Stimulated activated CD4-positive, alpha-beta T cell treated with anti-CD3 and anti-CD28 coated beads, Interleukin-12 subunit alpha, Interleukin-12 subunit beta, amount 100 ng/mL, for 48 hours (primary cell): ENCODE results near the gene KSR1.

ENCODE experiments used
- DNase-seq, 3 donors: peaks; one replicate each; pipeline ENCODE4 v3.0.0-alpha.2; 2020; ENCODE audit warnings: low read depth in 2 of 3, low spot score in 1 of 3

Gene KSR1

DNA sequence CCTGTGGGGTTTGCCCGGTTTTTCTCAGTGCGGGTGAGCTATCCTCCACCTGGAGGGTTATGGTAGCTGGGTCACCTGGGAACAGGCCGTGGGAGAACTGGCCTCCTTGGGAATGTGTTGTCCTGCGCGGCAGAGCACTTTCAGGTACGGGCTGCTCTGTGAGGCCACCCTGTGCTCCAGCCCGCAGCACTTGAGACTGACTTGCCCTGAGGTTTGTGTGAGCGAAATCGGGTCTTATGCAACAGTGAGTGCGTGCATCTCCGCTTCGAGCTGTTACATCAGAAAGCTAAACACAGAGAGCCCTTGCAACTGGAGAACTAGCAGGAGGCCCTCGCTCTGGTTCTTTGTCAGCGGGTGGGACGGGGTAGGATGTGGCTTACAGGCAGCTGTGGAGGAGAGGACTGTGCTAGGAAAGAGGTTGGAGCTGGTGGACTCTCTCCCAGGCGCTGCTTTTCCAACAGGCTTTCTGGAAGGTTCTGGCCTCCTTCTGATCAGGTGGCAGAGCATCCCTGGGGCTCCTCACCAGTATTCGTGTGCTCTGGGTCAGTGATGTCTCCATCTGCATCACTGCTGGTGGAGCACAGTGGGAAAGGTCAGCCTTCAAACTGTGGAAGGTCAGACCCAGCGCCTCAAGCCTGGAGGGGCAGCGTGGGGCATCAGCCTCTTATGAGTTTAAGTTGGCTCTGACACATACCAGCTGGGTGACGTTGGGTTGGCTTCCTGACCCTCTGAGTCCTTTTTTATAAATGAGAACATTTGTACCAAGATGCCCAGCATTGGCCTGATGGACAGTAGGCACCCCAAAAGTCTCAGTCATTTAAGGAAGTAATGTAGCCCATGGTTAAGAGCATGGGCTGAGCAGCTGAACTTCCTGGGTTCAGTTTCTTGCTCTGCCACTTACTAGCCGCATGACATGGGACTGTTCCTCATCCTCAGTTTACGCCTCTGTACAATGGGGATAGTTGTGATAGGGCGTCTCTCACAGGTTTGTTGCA, 76.3 kb downstream of the KSR1 start:
- no peak for DNase-seq

DNA sequence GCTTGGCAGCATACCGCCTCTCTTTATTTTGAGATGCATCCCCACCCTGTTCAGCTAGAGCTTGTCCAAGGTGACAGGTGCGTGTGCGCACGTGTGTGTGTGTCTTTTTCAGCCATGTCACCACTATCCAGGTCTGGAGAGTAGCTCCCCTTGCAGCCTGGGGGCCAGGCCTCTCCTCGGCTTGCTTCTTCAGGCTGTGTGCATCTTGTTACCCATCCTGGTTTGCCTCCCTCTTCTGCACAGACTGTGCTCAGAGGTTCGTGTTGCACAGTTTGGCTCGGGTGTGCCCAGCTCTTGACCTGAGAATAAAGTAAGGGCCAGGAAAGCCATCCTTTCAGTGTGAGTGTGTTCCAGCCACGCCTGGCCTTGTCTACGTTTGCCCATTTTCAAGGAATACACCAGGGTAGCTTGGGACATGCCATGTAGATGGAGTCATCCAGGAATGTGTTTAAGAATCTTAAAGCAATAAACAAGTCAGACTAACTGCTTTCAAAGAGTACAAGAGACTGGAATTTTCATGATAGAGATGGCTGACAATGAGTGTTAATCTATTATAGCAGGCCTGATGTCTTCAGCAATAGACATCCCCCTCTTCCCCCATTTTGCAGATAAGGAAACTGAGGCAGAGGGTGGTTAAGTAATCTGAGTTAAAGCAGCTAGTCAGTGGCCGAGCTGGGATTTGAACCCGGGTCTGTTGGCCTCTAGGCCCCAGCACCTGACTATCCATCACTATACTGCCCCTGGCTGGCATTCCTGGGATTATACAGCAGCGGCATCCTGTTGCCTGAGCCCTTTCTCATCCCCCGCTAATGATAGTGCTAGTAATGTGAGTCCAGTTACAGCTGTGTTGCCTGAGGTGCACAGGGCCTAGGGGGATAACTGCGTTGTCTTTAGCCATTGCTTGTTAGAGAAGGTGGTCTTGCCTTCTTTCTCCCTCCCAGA, 77.9 kb downstream of the KSR1 start:
- no peak for DNase-seq

DNA sequence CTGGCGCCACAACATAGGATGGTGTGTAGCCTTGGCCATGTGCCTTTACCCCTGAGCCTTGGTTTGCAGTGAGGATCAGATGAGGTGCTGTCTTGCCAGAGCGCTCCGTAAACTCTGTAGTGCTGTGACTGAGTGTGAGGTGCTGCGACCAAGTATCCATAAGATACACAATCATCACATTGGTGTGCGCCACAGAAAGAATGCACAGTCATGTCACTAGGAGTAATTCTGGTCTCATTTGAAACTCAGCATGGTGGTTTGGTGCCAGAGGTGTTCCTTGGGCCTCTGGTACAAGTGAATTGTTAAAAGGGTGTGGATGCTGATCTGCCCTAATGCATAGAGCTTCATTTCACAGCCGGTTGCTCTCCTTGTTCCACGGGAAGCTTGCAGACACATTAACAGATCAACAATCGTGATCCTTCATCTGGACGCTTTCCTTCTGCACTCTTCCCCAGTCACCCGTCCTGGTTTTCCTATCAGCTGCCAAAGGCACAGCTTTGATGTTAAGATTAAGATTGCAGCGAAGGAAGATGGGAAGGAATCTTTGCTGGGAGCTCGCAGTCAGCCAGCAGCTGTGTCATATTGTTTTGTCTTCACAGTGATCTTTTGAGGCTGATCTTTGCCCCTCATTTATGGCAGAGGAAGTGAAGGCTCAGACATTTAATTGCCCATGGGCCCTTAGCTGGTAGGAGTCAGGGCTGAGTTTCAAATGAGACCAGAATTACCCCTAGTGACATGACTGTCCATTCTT, 79.1 kb downstream of the KSR1 start:
- no peak for DNase-seq

DNA sequence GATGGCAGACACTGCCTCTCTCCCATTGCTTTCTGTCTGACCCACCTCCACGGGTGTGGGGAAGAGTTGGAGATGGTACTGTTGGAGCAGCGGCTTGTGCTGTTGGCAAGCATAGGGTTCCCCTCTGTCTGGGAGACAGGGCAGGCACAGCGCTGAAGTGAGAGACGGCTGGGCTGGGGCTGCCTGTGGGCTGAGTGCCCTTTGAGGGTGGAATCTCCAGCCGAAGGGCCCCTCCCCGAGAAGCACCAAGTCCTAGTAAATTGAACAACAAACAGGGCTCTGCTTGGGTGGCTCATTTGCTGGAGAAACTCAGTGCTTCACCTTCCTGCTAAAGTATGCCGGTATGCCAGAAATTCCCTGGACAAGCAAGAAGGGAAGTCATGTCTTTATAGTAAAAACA, 79.7 kb downstream of the KSR1 start:
- no peak for DNase-seq

DNA sequence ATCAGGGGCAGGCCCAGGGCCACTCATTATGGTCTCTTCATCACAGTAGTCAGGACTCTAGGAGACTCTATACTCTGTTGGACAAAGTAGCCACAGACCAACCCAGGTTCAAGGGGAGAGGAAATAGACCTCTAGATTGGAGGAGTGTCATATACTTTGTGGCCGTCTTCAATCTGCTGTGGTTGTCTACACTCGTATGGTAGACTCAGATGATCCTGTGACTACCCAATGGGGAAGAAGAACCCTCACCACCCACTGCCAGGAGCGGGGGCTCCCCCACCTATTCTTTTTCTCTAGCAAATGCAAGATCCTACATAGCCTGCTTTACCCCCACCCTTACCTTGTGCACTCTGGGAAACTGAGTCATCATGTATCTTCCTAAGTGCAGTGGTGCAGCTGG, 80.5 kb downstream of the KSR1 start:
- DNase-seq = no peak

DNA sequence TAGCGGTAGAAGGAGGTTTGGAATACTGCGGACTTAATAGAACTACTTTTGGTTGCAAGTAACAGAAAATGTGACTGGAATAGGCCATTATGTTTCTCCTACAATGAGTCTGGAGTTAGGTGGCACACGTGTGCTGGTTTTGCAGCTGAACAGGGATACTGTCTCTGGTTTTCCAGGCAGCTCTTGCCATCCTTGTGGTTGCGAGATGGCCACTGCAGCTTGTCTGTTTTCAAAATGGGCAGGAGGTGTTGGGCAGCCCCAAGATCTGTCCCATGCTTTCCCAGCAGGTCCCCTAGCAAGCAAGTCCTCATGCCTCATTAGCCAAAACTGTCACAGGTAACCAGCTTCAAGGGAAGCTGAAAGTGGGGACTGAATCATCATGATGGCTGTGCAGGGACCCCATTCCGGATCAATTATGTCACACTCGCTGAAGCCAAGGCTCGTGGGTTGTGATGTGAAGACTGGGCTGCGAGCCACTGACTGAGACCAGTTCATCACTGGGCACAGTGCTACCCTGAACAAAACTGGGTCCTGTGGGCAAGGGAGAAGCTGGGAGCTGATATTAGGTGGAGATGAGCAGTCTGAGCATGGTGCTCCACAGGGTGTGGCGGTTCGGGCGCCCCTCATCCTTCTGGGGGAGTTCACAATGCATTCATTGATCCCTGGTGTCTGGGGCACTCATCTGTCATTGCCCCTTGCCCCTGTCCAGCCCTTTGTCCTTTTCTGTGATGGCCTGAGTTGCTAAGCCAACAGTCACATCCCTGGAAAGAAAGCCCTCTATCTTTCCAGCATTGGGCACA, 82.1 kb downstream of the KSR1 start:
- no peak for DNase-seq

DNA sequence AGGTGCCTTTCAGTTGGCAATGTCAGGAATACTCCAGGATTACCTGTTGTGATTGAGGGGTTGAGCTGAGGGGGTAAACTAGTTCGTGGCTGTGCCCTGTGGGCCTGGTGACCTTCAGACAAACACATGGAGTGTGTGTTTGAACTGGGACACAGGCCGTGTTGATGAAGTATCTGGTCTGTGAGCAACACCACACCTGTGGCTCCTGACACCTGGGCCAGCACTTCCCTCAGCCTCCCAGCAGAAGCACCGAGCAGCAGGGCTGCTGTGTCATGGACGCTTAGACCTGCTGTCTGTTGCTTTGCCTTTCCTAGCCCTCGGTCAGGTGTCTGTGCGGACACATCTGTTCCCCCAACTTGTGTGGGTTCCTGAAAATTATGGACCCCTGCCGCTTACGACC, 82.9 kb downstream of the KSR1 start:
- no peak for DNase-seq

DNA sequence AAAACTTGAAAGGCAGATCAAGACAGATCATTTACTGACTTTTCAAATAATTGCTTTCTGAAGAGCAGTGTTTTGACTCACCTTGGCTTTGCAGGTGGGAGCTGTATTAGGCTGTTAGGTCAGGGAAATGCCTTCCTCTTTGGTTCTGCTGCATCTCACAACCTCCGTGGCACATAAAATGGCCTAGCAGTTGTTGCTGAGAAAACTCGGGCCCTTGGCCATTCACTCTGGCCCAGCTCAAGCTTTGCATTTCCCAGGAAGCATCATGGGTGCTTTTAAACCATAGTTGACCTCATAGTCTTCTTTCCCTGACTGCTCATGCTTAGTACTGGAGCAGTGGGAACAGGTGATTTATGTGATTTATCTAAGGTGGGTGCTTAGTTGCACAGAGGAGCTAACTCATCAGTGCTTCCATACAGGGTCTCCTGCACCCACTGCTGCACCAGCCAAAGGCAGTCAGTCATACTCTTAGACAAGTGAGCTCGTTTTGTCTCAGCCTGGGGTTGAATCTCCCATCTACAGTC, 83.6 kb downstream of the KSR1 start:
- DNase-seq = no peak

DNA sequence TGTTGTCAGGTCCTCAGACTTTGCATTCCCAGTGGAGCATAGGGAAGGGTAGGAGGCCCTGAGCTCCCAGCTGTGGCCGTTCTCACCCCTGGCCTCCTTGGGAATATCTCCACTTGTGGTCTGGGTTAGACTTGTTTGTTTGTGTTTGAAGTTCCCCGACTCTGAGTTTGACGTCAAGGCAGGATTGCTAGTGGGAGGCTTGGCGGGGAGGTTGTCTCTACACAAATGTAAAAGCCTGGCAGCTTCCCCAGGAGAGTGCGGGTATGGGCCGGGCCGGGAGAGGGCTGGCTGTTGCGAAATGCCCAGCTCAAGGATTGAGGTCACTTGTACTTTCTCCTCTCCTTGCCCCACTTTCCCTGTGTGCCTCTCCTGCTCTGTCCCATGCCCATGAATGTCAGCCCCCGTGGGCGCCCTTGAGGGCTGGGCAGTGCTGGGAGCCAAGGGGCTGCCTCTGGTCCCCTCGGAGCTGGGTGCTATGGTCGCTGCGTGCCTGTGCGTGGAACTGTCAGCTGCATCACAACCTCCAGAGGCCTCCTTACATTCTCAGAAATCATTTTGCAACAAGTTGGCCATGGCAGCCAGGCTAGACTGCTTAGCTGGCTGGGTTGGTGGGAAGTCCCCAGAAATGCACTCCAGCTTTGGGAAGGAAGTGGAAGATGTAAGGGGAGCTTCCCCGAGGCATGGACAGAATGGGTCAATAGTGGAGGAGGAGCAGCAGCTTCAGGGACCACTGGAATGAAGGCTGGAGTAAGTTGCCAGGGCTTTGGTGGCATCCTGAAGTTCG, 84.3 kb downstream of the KSR1 start:
- no peak for DNase-seq

DNA sequence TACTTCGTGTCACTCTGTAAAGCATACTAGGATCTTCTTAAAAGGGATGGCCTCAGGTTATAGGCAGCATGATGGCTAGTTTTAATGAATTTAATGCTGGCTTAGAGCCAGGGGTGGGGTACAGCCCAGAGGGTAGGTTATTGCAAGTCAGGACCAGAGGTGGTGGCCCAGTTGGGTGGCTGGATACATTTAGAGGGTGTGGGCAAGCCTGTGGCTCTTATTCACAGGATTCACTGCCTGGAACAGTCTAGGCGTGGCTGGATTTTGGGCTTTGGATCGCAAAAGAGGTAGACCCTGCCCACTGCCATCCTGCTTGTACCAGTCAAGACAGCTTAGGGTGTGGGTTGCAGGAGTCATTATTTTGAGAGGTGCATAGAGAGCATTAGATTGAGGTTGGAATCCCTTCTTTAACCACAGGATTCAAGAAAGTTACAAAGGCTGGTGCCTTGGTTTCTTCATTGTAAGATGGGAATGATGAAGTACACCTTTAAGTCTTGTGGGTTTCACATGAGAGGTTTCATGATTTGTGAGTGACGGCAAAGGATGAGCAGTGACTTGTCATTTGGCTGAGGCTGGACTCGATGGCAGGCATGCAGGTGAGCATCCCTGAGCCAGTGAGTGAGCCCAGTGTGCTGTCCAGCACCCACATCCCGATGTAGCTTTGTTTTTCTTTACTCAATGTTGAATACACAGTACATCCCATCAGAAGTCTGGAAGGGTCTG, 85.2 kb downstream of the KSR1 start:
- DNase-seq = no peak

DNA sequence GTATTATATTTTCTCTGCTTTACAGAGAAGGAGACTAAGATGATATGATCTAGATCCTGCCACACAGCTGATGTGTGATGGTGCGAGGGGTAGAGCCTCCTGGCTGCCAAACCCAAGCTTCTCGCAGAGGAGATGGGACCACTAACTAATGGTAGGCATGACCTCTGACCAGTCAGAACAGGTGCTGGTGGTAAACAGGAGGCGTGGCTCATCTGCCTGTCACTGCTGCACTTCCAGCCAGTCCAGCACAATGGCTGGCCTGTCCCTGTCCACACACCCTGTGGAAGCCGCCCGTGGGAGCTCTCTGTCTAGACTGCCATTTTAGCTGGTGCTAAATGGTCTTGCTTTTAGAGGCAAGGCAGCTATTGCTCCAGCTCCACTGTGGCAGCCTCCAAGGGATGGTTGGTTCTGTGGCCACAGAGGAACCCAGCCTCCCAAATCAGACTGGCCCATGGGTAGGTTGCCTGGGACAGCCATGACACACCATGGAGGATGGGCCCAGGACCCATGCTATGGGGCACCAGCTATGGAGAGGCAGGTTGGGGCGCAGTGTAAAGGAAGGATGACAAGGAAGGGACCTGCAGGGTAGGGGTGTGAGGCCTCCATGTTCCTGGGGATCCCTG, 86.7 kb downstream of the KSR1 start:
- DNase-seq = no peak

DNA sequence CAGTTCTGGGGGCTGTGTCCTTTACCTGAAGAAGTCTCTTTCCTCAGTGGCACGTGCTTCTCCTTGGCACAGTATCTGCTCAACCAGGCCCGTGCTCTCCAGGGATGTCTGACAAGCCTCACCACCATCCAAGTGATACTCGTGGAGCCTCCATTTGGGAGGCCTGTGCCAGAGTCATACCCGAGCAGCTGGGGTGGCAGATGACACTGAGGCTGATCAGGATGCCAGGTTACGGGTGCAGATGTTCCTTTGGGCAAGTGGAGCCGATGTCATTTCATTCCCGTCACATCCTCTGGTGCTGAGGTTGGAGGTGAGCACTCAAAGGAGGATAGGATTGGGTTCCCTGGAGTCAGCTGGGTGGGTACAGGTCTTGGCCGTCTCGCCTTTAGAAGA, 87.2 kb downstream of the KSR1 start:
- DNase-seq = no peak

DNA sequence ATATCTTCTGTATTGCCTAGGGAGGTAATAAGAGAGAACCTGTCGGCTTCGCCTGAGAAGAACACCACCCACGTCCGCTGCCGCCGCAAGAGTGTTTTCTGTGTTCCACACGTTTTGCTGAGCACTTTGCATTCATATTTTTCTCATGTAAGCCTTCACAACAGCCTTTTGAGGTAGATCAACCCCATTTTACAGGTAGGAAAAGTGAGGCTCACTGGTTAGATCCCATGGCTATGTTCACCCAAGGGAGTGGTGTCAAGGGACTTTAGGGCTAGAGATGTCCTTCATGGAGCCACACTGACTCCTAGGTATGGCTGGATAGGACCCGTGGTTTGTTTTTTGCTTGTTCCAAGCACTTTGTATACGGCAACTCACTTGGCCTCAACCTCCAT, 87.7 kb downstream of the KSR1 start:
- no peak for DNase-seq

DNA sequence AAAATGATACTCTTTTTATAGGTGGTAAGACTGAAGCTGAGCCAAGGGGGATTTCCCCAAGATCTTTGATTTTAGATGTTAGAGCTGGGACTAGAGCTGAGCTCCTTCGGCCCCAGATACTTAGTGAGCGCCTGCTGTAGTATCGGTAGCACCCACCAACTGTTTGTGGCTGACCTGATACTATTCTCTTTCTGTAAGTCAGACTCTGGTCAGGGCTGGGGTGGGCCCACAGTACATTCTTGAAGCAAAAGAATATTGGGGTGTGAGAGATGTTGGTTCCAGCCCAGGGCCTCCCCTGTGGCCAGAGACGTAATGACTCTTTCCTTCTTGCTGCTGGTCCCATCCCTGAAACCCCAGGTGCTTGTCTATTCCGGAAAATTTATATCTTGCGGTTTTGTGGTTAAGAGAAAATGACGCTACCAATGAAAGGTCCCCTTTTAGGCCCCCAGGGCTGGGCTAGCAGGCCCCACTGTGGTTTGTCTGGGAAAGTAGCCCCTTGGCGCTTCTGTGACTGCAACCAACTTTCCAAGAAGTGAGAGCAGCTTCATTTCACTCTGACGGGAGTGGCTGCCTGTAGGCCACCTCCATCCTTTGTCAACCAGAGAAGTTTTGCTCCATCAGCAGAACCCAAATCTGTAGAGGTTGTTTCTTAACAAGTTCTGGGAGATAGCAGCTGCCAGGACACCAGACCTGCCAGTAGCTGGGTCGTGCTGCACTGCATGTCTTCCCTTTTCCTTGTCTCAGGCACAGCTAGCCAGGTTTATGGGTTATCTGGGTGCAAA, 88.3 kb downstream of the KSR1 start:
- peak; percentile 69 to 85 (median 70) for DNase-seq

DNA sequence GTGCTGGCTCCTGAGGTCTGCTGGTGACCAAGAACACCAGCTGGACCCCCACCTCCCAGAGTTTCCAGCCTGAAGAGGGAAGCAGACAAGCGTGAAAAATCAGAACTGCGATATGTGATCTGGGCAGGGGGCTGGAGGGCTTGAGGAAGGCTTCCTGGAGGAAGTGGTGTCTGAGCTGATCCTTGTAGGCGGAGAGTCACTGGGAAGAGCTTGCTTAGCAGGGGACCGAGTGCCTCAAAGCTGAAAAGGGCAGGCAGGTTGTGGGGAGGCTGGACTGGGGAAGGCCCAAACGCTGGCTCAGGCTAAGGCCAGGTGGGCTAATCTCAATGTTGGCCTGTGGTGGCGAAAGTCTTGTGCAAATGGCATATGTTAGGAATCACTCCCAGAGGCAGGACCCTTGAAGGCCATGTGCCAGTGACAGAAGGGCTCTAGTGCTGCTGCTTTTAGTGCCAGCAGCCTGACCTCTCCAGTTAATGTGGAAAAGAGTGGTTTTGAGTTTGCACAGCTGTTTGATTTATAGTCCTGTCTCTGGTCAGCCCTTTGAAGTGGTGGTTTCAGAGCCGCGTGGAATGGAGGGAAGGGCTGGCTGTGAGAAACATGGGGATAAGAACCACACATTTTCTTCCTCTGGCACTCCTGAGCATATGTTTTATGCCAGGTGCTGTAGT, 89.4 kb downstream of the KSR1 start:
- DNase-seq = no peak

DNA sequence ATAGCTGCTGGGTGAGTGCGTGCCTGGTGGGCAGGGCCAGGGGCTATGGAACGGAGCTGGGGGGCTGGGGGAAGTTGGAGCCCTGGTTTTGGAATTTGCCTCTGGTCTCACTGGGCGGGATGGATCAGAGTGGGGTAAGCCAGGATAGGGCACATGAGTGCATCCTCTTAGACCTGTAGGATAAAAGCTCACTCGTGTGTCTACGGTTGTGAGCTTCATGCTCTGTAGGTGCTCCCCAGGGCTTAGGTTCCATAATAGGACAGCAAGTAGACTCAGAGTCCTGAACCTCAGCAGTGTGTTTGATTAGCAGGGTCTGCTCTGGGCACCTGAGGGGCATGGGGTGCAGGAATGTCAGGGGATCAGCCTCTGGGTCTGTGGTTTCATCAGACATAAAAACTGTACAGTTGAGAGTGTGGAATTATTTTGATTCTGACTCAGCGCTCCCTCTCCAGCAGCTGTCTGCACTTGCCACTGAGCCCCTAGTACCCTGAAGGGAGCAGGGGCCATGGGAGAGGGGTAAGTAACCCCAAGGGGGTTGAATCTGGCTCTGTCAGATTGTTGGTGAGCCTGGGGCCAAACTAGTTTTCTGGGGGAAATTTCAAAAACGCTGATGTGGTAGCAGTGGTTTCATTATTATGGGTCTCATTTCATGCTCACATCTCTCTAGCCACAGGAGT, 90.5 kb downstream of the KSR1 start:
- DNase-seq = no peak
